Measurements from ENCODE around the gene PTPRU. TPM values are rescaled to one million over a fixed set of nuclear protein-coding genes. Genes with fewer than 3 reads are reported as not detected.

The PTPRU gene
- total and polyA plus RNA-seq, 2 experiments from 2014 or later = 8.0 to 105 TPM

DNA sequence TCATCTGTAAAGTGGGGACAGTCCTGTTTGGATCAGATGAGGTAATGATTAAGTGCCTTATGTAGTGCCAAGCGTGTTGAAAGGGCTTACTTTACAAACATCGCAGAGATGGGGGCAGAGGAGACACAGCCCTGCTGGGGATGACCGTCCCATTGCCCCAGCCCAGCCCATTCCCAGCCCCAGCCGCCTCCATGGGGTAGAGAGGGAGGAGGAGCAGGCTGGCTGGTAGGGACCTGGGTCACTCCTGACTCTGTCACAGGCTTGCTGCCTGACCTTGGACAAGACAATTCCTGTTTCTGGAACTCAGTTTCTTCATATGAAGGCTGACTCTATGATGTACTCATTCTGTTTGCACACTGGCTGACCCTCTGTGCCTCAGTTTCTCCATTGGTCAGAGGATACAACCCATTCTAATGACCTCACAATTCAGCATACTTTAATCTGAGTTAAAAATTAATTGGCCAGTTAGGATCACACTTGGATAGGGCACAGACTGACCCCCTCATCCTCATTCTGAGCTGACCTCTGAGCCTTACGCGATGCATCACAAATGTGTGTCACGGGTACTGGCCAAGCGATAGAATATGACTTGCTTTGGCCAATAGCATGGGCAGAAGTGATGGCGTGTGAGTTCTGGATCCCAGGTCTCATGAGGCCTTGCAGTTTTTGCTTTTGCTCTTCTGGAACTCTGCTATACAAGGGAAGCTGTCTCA, 91.1 kb downstream of the PTPRU start:
- no peak overlapping the region for H3K27ac ChIP-seq (ENCODE audit: low read depth)
- no peak overlapping the region for H3K4me3 ChIP-seq
- no peaks in the 10 kb centered on the region for H4K20me1 ChIP-seq (replicated peaks; ENCODE audit: insufficient read depth)
- H3K79me2 ChIP-seq (replicated peaks; ENCODE audit: insufficient read depth) = no peaks in the 10 kb centered on the region
- H3K4me1 Mint-ChIP-seq = peaks cover 17% of the 10 kb centered on the region
- no peak overlapping the region for H3K27ac Mint-ChIP-seq
- H3F3A ChIP-seq (replicated peaks; ENCODE audit: low read depth) = no peaks in the 10 kb centered on the region
- no peaks in the 10 kb centered on the region for H3K27me3 ChIP-seq (ENCODE audit: insufficient read depth)
- TF ChIP-seq ZNF114 (CRISPR knock-in tag; IDR thresholded peaks at IDR 0.05) = no peak
- no peak for TF ChIP-seq CREB1 (CRISPR knock-in tag; IDR thresholded peaks at IDR 0.05; ENCODE audit: low read depth)
- no peak for TF ChIP-seq EZH2phosphoT487 (IDR thresholded peaks at IDR 0.05; ENCODE audit: unreplicated experiment)
- TF ChIP-seq, protein P1, sequence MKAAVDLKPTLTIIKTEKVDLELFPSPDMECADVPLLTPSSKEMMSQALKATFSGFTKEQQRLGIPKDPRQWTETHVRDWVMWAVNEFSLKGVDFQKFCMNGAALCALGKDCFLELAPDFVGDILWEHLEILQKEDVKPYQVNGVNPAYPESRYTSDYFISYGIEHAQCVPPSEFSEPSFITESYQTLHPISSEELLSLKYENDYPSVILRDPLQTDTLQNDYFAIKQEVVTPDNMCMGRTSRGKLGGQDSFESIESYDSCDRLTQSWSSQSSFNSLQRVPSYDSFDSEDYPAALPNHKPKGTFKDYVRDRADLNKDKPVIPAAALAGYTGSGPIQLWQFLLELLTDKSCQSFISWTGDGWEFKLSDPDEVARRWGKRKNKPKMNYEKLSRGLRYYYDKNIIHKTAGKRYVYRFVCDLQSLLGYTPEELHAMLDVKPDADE (IDR thresholded peaks at IDR 0.05) = no peak
- TF ChIP-seq, protein P2, sequence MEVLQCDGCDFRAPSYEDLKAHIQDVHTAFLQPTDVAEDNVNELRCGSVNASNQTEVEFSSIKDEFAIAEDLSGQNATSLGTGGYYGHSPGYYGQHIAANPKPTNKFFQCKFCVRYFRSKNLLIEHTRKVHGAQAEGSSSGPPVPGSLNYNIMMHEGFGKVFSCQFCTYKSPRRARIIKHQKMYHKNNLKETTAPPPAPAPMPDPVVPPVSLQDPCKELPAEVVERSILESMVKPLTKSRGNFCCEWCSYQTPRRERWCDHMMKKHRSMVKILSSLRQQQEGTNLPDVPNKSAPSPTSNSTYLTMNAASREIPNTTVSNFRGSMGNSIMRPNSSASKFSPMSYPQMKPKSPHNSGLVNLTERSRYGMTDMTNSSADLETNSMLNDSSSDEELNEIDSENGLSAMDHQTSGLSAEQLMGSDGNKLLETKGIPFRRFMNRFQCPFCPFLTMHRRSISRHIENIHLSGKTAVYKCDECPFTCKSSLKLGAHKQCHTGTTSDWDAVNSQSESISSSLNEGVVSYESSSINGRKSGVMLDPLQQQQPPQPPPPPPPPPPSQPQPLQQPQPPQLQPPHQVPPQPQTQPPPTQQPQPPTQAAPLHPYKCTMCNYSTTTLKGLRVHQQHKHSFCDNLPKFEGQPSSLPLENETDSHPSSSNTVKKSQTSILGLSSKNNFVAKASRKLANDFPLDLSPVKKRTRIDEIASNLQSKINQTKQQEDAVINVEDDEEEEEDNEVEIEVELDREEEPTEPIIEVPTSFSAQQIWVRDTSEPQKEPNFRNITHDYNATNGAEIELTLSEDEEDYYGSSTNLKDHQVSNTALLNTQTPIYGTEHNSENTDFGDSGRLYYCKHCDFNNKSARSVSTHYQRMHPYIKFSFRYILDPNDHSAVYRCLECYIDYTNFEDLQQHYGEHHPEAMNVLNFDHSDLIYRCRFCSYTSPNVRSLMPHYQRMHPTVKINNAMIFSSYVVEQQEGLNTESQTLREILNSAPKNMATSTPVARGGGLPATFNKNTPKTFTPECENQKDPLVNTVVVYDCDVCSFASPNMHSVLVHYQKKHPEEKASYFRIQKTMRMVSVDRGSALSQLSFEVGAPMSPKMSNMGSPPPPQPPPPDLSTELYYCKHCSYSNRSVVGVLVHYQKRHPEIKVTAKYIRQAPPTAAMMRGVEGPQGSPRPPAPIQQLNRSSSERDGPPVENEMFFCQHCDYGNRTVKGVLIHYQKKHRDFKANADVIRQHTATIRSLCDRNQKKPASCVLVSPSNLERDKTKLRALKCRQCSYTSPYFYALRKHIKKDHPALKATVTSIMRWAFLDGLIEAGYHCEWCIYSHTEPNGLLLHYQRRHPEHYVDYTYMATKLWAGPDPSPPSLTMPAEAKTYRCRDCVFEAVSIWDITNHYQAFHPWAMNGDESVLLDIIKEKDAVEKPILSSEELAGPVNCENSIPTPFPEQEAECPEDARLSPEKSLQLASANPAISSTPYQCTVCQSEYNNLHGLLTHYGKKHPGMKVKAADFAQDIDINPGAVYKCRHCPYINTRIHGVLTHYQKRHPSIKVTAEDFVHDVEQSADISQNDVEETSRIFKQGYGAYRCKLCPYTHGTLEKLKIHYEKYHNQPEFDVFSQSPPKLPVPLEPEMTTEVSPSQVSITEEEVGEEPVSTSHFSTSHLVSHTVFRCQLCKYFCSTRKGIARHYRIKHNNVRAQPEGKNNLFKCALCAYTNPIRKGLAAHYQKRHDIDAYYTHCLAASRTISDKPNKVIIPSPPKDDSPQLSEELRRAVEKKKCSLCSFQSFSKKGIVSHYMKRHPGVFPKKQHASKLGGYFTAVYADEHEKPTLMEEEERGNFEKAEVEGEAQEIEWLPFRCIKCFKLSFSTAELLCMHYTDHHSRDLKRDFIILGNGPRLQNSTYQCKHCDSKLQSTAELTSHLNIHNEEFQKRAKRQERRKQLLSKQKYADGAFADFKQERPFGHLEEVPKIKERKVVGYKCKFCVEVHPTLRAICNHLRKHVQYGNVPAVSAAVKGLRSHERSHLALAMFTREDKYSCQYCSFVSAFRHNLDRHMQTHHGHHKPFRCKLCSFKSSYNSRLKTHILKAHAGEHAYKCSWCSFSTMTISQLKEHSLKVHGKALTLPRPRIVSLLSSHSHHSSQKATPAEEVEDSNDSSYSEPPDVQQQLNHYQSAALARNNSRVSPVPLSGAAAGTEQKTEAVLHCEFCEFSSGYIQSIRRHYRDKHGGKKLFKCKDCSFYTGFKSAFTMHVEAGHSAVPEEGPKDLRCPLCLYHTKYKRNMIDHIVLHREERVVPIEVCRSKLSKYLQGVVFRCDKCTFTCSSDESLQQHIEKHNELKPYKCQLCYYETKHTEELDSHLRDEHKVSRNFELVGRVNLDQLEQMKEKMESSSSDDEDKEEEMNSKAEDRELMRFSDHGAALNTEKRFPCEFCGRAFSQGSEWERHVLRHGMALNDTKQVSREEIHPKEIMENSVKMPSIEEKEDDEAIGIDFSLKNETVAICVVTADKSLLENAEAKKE (CRISPR knock-in tag; IDR thresholded peaks at IDR 0.05) = no peak
- TF ChIP-seq, protein P3, sequence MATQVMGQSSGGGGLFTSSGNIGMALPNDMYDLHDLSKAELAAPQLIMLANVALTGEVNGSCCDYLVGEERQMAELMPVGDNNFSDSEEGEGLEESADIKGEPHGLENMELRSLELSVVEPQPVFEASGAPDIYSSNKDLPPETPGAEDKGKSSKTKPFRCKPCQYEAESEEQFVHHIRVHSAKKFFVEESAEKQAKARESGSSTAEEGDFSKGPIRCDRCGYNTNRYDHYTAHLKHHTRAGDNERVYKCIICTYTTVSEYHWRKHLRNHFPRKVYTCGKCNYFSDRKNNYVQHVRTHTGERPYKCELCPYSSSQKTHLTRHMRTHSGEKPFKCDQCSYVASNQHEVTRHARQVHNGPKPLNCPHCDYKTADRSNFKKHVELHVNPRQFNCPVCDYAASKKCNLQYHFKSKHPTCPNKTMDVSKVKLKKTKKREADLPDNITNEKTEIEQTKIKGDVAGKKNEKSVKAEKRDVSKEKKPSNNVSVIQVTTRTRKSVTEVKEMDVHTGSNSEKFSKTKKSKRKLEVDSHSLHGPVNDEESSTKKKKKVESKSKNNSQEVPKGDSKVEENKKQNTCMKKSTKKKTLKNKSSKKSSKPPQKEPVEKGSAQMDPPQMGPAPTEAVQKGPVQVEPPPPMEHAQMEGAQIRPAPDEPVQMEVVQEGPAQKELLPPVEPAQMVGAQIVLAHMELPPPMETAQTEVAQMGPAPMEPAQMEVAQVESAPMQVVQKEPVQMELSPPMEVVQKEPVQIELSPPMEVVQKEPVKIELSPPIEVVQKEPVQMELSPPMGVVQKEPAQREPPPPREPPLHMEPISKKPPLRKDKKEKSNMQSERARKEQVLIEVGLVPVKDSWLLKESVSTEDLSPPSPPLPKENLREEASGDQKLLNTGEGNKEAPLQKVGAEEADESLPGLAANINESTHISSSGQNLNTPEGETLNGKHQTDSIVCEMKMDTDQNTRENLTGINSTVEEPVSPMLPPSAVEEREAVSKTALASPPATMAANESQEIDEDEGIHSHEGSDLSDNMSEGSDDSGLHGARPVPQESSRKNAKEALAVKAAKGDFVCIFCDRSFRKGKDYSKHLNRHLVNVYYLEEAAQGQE (IDR thresholded peaks at IDR 0.05; ENCODE audit: unreplicated experiment) = no peak
- TF ChIP-seq, protein P4, sequence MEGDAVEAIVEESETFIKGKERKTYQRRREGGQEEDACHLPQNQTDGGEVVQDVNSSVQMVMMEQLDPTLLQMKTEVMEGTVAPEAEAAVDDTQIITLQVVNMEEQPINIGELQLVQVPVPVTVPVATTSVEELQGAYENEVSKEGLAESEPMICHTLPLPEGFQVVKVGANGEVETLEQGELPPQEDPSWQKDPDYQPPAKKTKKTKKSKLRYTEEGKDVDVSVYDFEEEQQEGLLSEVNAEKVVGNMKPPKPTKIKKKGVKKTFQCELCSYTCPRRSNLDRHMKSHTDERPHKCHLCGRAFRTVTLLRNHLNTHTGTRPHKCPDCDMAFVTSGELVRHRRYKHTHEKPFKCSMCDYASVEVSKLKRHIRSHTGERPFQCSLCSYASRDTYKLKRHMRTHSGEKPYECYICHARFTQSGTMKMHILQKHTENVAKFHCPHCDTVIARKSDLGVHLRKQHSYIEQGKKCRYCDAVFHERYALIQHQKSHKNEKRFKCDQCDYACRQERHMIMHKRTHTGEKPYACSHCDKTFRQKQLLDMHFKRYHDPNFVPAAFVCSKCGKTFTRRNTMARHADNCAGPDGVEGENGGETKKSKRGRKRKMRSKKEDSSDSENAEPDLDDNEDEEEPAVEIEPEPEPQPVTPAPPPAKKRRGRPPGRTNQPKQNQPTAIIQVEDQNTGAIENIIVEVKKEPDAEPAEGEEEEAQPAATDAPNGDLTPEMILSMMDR (conservative IDR thresholded peaks at IDR 0.05; ENCODE audit: low read depth in 2 of 2) = no peak
- no peak for TF ChIP-seq JUNB (IDR thresholded peaks at IDR 0.05; ENCODE audit: unreplicated experiment)
- TF ChIP-seq STAT1 (IDR thresholded peaks at IDR 0.05; ENCODE audit: unreplicated experiment) = no peak
- TF ChIP-seq POLR2AphosphoS5 (IDR thresholded peaks at IDR 0.05; ENCODE audit: low read depth) = no peak
- TF ChIP-seq ZNF331 (CRISPR knock-in tag; IDR thresholded peaks at IDR 0.05; ENCODE audit: low read depth) = no peak
- no peak for TF ChIP-seq EZH2 (IDR thresholded peaks at IDR 0.05; ENCODE audit: low read depth, unreplicated experiment)
- TF ChIP-seq NANOG (IDR thresholded peaks at IDR 0.05; ENCODE audit: borderline replicate concordance) = no peak
- peaks cover 3% of the 10 kb centered on the region; the same call in 1 of the 3 replicates for H3K9me3 Mint-ChIP-seq
- H3K36me3 Mint-ChIP-seq (ENCODE audit: low read depth) = peaks cover 3% of the 10 kb centered on the region; the same call in 2 of the 3 replicates
- H3K4me2 ChIP-seq = no peak overlapping the region
- DNase-seq (ENCODE audit: low spot score) (no peak), ATAC-seq (no peak)
- no peak overlapping the region for H2AFZ ChIP-seq
- no peak overlapping the region for H3K4me3 Mint-ChIP-seq
- peaks cover 9% of the 10 kb centered on the region for H3K27me3 Mint-ChIP-seq (ENCODE audit: insufficient read depth, low read depth, poor library complexity)
- peaks cover 5% of the 10 kb centered on the region for H3K4me1 ChIP-seq (ENCODE audit: insufficient read depth)
- peaks cover under 1% of the 10 kb centered on the region; the same call in 1 of the 2 replicates for H3K9me2 ChIP-seq (ENCODE audit: insufficient read depth)
- H3K36me3 ChIP-seq (ENCODE audit: insufficient read depth) = no peaks in the 10 kb centered on the region

Measured in GM23338 (cell line).